Transverse colon (tissue), 4 donors: ENCODE results near the gene CRNN. TPM values are rescaled to one million over a fixed set of nuclear protein-coding genes. Genes with fewer than 3 reads are reported as not detected.

ENCODE experiments used
- DNase-seq: peaks from one replicate; pipeline ENCODE4 v3.0.0-alpha.2; 2019
- H3K27ac ChIP-seq, 4 donors: fragments of 200-600 bp; sonication (generic); 2 replicates each; pipeline ENCODE4 v1.5.1; 2016 to 2018; ENCODE audit warnings: inconsistent platforms in 4 of 4
- H3K27me3 ChIP-seq: fragments of 200-600 bp; sonication (generic); 2 replicates; pipeline ENCODE4 v1.5.1; 2017; ENCODE audit warnings: inconsistent platforms
- H3K36me3 ChIP-seq, 4 donors: fragments of 200-600 bp; sonication (generic); 2 replicates each; pipeline ENCODE4 v1.5.1; 2017 to 2019; ENCODE audit warnings: inconsistent platforms in 4 of 4
- H3K4me1 ChIP-seq, 4 donors: fragments of 200-600 bp; sonication (generic); 2 replicates each; pipeline ENCODE4 v1.5.1; 2017 to 2020; ENCODE audit warnings: inconsistent platforms in 4 of 4
- H3K4me3 ChIP-seq, 4 donors: fragments of 200-600 bp; sonication (generic); 1 replicate in 1 of 4; 2 replicates in 3 of 4; pipeline versions ENCODE4 v1.5.1 to v1.6.1; 2017 to 2019; ENCODE audit warnings: inconsistent platforms in 4 of 4
- H3K9me3 ChIP-seq, 2 donors: fragments of 200-600 bp; sonication (generic); 2 replicates each; pipeline ENCODE4 v1.5.1; 2017 to 2019; ENCODE audit warnings: inconsistent platforms in 2 of 2
- EP300 ChIP-seq: sonication (generic); formaldehyde crosslinking; IDR thresholded peaks from one replicate; pipeline ENCODE4 v1.6.1; 2017; ENCODE audit warnings: antibody characterized with exemption, low read depth
- POLR2A ChIP-seq: fragments of 450-650 bp; IDR thresholded peaks from one replicate; pipeline ENCODE4 v1.6.1; 2016; ENCODE audit warnings: antibody characterized with exemption, mild to moderate bottlenecking, moderate library complexity
- POLR2AphosphoS5 ChIP-seq, 3 donors: sonication (generic); formaldehyde crosslinking; IDR thresholded peaks; one replicate each; pipeline ENCODE4 v1.6.1; 2016; ENCODE audit warnings: antibody characterized with exemption in 3 of 3
- WGBS, 2 donors: methylation state at CpG; one replicate each; pipeline ENCODE4 v1.1.5; 2018; ENCODE audit warnings: low coverage in 1 of 2; 5-methylcytosine and 5-hydroxymethylcytosine counted together
- in situ Hi-C, 4 donors: fragments of 200-750 bp; cut with MboI; loops; one replicate each; pipeline versions ENCODE4 v1.15.0 to v1.15.1; 2017; ENCODE audit warnings: low sequenced_read_pairs in 3 of 4, low pct_ligation_motif_present in 1 of 4, low pct_unique_long_range_greater_than_20kb in 1 of 4
- intact Hi-C: fragments of 100-400 bp; cut with DNase I; formaldehyde crosslinking; loops from one replicate; pipeline ENCODE4 v1.15.1; 2023; ENCODE audit warnings: low total_unique reads
- total RNA-seq, 4 donors: library from RNA; depleted of rRNA; stranded (reverse); fragments of >200 nt; gene quantifications; one replicate each; pipeline ENCODE4 v1.1.0, GENCODE V29; 2016
- TF ChIP-seq, protein P1 (sequence below), 5 experiments: fragments of 200-600 bp in 3 of 5; fragments of 450-650 bp in 2 of 5; sonication (generic) in 3 of 5; IDR thresholded peaks; 1 replicate in 2 of 5; 2 replicates in 3 of 5; pipeline ENCODE4 v1.5.1; 2016 to 2017; ENCODE audit warnings: antibody characterized with exemption in 5 of 5, inconsistent platforms in 3 of 5, mild to moderate bottlenecking in 2 of 5, moderate library complexity in 1 of 5

Gene CRNN
- total RNA-seq, 4 donors from 2014 or later = not detected

- Histone ChIP-seq H3K4me1 (peaks cover 0 to 4% (median 0%) of the 10 kb centered on the region in 4 donors), H3K4me3 (no peak overlapping the region), H3K36me3 (no peaks in the 10 kb centered on the region), H3K27me3 (no peaks in the 10 kb centered on the region), H3K27ac (no peak overlapping the region), H3K9me3 (no peaks in the 10 kb centered on the region)
- DNase-seq = peak; percentile 67
- in situ Hi-C loops (loop anchor here in 1 of 4 donors (10.0 kb wide), 1 partner anchor 386 kb away; no protein-coding TSS in a partner anchor), intact Hi-C loops (no loop called here)
- WGBS, 2 donors = 37 to 49% methylated on average over 3 to 17 of the region's 17 CpGs
- TF ChIP-seq, protein P1, sequence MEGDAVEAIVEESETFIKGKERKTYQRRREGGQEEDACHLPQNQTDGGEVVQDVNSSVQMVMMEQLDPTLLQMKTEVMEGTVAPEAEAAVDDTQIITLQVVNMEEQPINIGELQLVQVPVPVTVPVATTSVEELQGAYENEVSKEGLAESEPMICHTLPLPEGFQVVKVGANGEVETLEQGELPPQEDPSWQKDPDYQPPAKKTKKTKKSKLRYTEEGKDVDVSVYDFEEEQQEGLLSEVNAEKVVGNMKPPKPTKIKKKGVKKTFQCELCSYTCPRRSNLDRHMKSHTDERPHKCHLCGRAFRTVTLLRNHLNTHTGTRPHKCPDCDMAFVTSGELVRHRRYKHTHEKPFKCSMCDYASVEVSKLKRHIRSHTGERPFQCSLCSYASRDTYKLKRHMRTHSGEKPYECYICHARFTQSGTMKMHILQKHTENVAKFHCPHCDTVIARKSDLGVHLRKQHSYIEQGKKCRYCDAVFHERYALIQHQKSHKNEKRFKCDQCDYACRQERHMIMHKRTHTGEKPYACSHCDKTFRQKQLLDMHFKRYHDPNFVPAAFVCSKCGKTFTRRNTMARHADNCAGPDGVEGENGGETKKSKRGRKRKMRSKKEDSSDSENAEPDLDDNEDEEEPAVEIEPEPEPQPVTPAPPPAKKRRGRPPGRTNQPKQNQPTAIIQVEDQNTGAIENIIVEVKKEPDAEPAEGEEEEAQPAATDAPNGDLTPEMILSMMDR (IDR thresholded peaks at IDR 0.05) = peak; percentile 62 to 78 (median 74)
- TF ChIP-seq POLR2AphosphoS5 (IDR thresholded peaks at IDR 0.05) = no peak
Measured at GRCh38 chr1:152440635-152441471, 26.8 kb upstream of the CRNN start.

- Histone ChIP-seq H3K4me1 (peaks cover 0 to 4% (median 0%) of the 10 kb centered on the region in 4 donors), H3K27ac (no peak overlapping the region), H3K4me3 (no peak overlapping the region), H3K27me3 (no peaks in the 10 kb centered on the region), H3K36me3 (no peaks in the 10 kb centered on the region), H3K9me3 (no peaks in the 10 kb centered on the region)
- TF ChIP-seq POLR2A (no peak), EP300 (no peak), POLR2AphosphoS5 (IDR thresholded peaks at IDR 0.05) (no peak)
- TF ChIP-seq, protein P1 (IDR thresholded peaks at IDR 0.05) = no peak
- no peak for DNase-seq
- intact Hi-C loops (no loop called here), in situ Hi-C loops (no loop called here)
- 68 to 76% methylated on average over 2 of the region's 2 CpGs for WGBS, 2 donors
Measured at GRCh38 chr1:152436593-152437496, 22.8 kb upstream of the CRNN start.

GRCh38 chr1:152427458-152427857 lies 13.4 kb upstream of the CRNN start:
- Histone ChIP-seq H3K4me3 (no peak overlapping the region), H3K4me1 (no peaks in the 10 kb centered on the region), H3K27ac (no peak overlapping the region), H3K27me3 (no peaks in the 10 kb centered on the region), H3K36me3 (no peaks in the 10 kb centered on the region), H3K9me3 (no peaks in the 10 kb centered on the region)
- 11 to 42% methylated on average over 3 of the region's 3 CpGs for WGBS, 2 donors
- intact Hi-C loops = no loop called here
- TF ChIP-seq, protein P1 (IDR thresholded peaks at IDR 0.05) = no peak
- no peak for TF ChIP-seq POLR2AphosphoS5 (IDR thresholded peaks at IDR 0.05)
- TF ChIP-seq EP300 = no peak
- no peak for TF ChIP-seq POLR2A
- DNase-seq = no peak
- in situ Hi-C loops = no loop called here

DNA sequence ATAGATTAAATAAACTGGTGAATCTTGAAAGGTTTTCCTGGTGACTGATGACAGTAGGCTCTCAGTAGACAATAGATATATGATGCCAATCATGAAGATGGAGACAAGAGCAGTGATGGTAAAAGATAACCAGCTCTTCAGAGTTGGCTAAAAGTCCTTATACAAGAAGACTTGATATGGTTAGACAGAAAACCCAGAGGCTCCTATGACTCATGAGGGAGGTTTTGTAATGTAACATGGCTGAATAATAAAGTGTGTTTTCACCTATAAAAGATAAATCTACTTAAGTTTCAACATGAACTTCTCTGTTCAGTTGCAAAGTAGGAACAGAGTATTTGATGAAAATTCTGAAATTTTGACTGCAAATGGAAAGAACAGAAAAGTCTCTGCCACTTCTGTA lies 12.7 kb upstream of the CRNN start:
- no peaks in the 10 kb centered on the region for H3K9me3 ChIP-seq
- no peaks in the 10 kb centered on the region for H3K27me3 ChIP-seq
- no peak overlapping the region for H3K4me3 ChIP-seq
- no peaks in the 10 kb centered on the region for H3K4me1 ChIP-seq
- DNase-seq = no peak
- in situ Hi-C loops (no loop called here), intact Hi-C loops (no loop called here)
- H3K36me3 ChIP-seq = no peaks in the 10 kb centered on the region
- TF ChIP-seq POLR2A (no peak), EP300 (no peak), POLR2AphosphoS5 (IDR thresholded peaks at IDR 0.05) (no peak)
- TF ChIP-seq, protein P1 (IDR thresholded peaks at IDR 0.05) = no peak
- no peak overlapping the region for H3K27ac ChIP-seq
